HG03280 (cell line): ENCODE measurements around the gene ESX1.
"Not testable (repeated sequence)": the region's sequence is repeated elsewhere in the genome, so short reads cannot be mapped to it uniquely, and the experiment has no call there.

ENCODE experiments used
- ATAC-seq: cut with Tn5 transposase; IDR thresholded peaks from one replicate; pipeline ENCODE4 v1.9.1; 2021; ENCODE audit warnings: mild to moderate bottlenecking, moderate library complexity; ENCODE audit not compliant: unreplicated experiment

ESX1 gene

GRCh38 chrX:104254442-104255115 is at the start of gene ESX1:
TSS of gene ESX1 (minus strand) at chrX:104254933. CDS start at chrX:104254849, 84 bp downstream.
- ATAC-seq, result no peak

GRCh38 chrX:104295636-104296035 is 40.9 kb upstream of the ESX1 start:
- no peak for ATAC-seq

GRCh38 chrX:104288961-104289360 is 34.2 kb upstream of the ESX1 start:
- ATAC-seq, result no peak

- ATAC-seq, result no peak
These were observed 33.5 kb upstream of the ESX1 start for GRCh38 chrX:104288269-104288668.

- no peak for ATAC-seq
These were observed 30.5 kb upstream of the ESX1 start for GRCh38 chrX:104285201-104285600.

- no peak for ATAC-seq
These were observed 29.8 kb upstream of the ESX1 start for GRCh38 chrX:104284507-104284906.

GRCh38 chrX:104282166-104282725 is 27.5 kb upstream of the ESX1 start:
- ATAC-seq, result no peak

GRCh38 chrX:104281564-104281963 is 26.8 kb upstream of the ESX1 start:
- ATAC-seq, result no peak

- ATAC-seq, result no peak
These were observed 25.9 kb upstream of the ESX1 start for GRCh38 chrX:104280609-104281008.

- ATAC-seq, result no peak
These were observed 16.3 kb upstream of the ESX1 start for GRCh38 chrX:104270916-104271512.

- ATAC-seq, result no peak
These were observed 15.5 kb upstream of the ESX1 start for GRCh38 chrX:104270212-104270611.

GRCh38 chrX:104255465-104255864 is 732 bp upstream of the ESX1 start:
- no peak for ATAC-seq

- no peak for ATAC-seq
These were observed 929 bp downstream of the ESX1 start for GRCh38 chrX:104253567-104254441.

- ATAC-seq, result no peak
These were observed 4.3 kb downstream of the ESX1 start for GRCh38 chrX:104250470-104250869.

- not testable (repeated sequence) for ATAC-seq
These were observed 24.7 kb downstream of the ESX1 start for GRCh38 chrX:104230060-104230459.

- no peak for ATAC-seq
These were observed 43.5 kb downstream of the ESX1 start for GRCh38 chrX:104211187-104211586.

GRCh38 chrX:104205548-104205947 is 49.2 kb downstream of the ESX1 start:
- ATAC-seq, result no peak
